ENCODE measurements around the gene EPB41L2.

GRCh38 chr6:130836055-130836640, 226.9 kb downstream of the EPB41L2 start:
- TF ChIP-seq, protein P1, sequence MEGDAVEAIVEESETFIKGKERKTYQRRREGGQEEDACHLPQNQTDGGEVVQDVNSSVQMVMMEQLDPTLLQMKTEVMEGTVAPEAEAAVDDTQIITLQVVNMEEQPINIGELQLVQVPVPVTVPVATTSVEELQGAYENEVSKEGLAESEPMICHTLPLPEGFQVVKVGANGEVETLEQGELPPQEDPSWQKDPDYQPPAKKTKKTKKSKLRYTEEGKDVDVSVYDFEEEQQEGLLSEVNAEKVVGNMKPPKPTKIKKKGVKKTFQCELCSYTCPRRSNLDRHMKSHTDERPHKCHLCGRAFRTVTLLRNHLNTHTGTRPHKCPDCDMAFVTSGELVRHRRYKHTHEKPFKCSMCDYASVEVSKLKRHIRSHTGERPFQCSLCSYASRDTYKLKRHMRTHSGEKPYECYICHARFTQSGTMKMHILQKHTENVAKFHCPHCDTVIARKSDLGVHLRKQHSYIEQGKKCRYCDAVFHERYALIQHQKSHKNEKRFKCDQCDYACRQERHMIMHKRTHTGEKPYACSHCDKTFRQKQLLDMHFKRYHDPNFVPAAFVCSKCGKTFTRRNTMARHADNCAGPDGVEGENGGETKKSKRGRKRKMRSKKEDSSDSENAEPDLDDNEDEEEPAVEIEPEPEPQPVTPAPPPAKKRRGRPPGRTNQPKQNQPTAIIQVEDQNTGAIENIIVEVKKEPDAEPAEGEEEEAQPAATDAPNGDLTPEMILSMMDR (IDR thresholded peaks at IDR 0.05): no peak
- TF ChIP-seq MAX (CRISPR knock-in tag; IDR thresholded peaks at IDR 0.05) (no peak), GRHL2 (CRISPR knock-in tag; IDR thresholded peaks at IDR 0.05; ENCODE audit: insufficient replicate concordance, severe bottlenecking) (no peak), NR2C2 (CRISPR knock-in tag; IDR thresholded peaks at IDR 0.05) (no peak), ZNF138 (CRISPR knock-in tag; conservative IDR thresholded peaks at IDR 0.05) (no peak)
- TF ChIP-seq, protein P2, sequence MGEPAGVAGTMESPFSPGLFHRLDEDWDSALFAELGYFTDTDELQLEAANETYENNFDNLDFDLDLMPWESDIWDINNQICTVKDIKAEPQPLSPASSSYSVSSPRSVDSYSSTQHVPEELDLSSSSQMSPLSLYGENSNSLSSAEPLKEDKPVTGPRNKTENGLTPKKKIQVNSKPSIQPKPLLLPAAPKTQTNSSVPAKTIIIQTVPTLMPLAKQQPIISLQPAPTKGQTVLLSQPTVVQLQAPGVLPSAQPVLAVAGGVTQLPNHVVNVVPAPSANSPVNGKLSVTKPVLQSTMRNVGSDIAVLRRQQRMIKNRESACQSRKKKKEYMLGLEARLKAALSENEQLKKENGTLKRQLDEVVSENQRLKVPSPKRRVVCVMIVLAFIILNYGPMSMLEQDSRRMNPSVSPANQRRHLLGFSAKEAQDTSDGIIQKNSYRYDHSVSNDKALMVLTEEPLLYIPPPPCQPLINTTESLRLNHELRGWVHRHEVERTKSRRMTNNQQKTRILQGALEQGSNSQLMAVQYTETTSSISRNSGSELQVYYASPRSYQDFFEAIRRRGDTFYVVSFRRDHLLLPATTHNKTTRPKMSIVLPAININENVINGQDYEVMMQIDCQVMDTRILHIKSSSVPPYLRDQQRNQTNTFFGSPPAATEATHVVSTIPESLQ (CRISPR knock-in tag; IDR thresholded peaks at IDR 0.05): no peak
